ENCODE measurements around the gene MRPS9. TPM values are rescaled to one million over a fixed set of nuclear protein-coding genes. Genes with fewer than 3 reads are reported as not detected.
A peak's percentile ranks its signal among the peaks of the same experiment; 100 is the strongest.

MRPS9 gene
- total RNA-seq, 1 donor from 2014 or later: 21.2 TPM

- no peak for ATAC-seq
Measured at GRCh38 chr2:105125920-105126319, 88.1 kb downstream of the MRPS9 start.

- no peak for ATAC-seq
Measured at GRCh38 chr2:105126336-105126735, 88.5 kb downstream of the MRPS9 start.

- ATAC-seq: no peak
Measured at GRCh38 chr2:105127289-105127915, 89.5 kb downstream of the MRPS9 start.

- ATAC-seq: no peak
Measured at GRCh38 chr2:105129722-105130232, 91.9 kb downstream of the MRPS9 start.

GRCh38 chr2:105130546-105130945 lies 92.7 kb downstream of the MRPS9 start:
- no peak for ATAC-seq

GRCh38 chr2:105134081-105134480 lies 96.2 kb downstream of the MRPS9 start:
- no peak for ATAC-seq

GRCh38 chr2:105135436-105135835 lies 97.6 kb downstream of the MRPS9 start:
- ATAC-seq: no peak

GRCh38 chr2:105136394-105136793 lies 98.5 kb downstream of the MRPS9 start:
- ATAC-seq: no peak

- ATAC-seq: no peak
Measured at GRCh38 chr2:105138643-105139042, 100.8 kb downstream of the MRPS9 start.

GRCh38 chr2:105139556-105140239 lies 101.8 kb downstream of the MRPS9 start:
- ATAC-seq: no peak

GRCh38 chr2:105140240-105140568 lies 102.3 kb downstream of the MRPS9 start:
- no peak for ATAC-seq

- peak; percentile 66 for ATAC-seq
Measured at GRCh38 chr2:105141099-105141614, 103.3 kb downstream of the MRPS9 start.

GRCh38 chr2:105142239-105142638 lies 104.4 kb downstream of the MRPS9 start:
- ATAC-seq: no peak

GRCh38 chr2:105143094-105143466 lies 105.2 kb downstream of the MRPS9 start:
- ATAC-seq: no peak

- ATAC-seq: peak; percentile 50
Measured at GRCh38 chr2:105143467-105144151, 105.7 kb downstream of the MRPS9 start.

- ATAC-seq: no peak
Measured at GRCh38 chr2:105144152-105144940, 106.5 kb downstream of the MRPS9 start.

- ATAC-seq: no peak
Measured at GRCh38 chr2:105144941-105145300, 107.1 kb downstream of the MRPS9 start.

- no peak for ATAC-seq
Measured at GRCh38 chr2:105149272-105149671, 111.4 kb downstream of the MRPS9 start.

Measured in esophagus mucosa (tissue), 1 donor.